Kidney (tissue), 14 donors: ENCODE data around the gene PRKAR1B. TPM values are rescaled to one million over a fixed set of nuclear protein-coding genes. Genes with fewer than 3 reads are reported as not detected.
A peak's percentile ranks its signal among the peaks of the same experiment; 100 is the strongest.

Source experiments
- DNase-seq, 5 donors: peaks; one replicate each; pipeline ENCODE4 v3.0.0-alpha.2; 2013 to 2020
- FAIRE-seq: peaks from 2 replicates; lab custom pipeline; 2012; peaks lifted over from hg19 to GRCh38; lab: Jason Lieb, UNC
- H3K27ac ChIP-seq, 2 donors: one replicate each; pipeline ENCODE4 v1.7.0; 2013; ENCODE audit warnings: low read depth in 2 of 2, low read length in 2 of 2, inconsistent platforms in 1 of 2
- H3K27me3 ChIP-seq: one replicate; pipeline ENCODE4 v1.7.1; 2013; ENCODE audit warnings: low read length, inconsistent platforms; ENCODE audit not compliant: control insufficient read depth, insufficient read depth
- H3K36me3 ChIP-seq, 3 donors: one replicate each; pipeline versions ENCODE4 v1.7.0 to v1.7.1; 2013; ENCODE audit warnings: low read length in 3 of 3, control low read depth in 1 of 3, inconsistent platforms in 1 of 3; ENCODE audit not compliant: insufficient read depth in 3 of 3, control insufficient read depth in 2 of 3
- H3K4me1 ChIP-seq, 3 donors: one replicate each; pipeline versions ENCODE4 v1.7.0 to v1.7.1; 2013; ENCODE audit warnings: low read length in 3 of 3, inconsistent platforms in 1 of 3, low read depth in 1 of 3; ENCODE audit not compliant: control insufficient read depth in 2 of 3, insufficient read depth in 2 of 3
- H3K4me3 ChIP-seq, 3 donors: one replicate each; pipeline versions ENCODE4 v1.7.0 to v1.8.1; 2013; ENCODE audit warnings: low read length in 3 of 3, control low read depth in 1 of 3, inconsistent platforms in 1 of 3
- H3K9ac ChIP-seq, 3 donors: one replicate each; pipeline versions ENCODE4 v1.7.0 to v1.7.1; 2013; ENCODE audit warnings: low read length in 3 of 3, control low read depth in 1 of 3, inconsistent platforms in 1 of 3
- H3K9me3 ChIP-seq, 3 donors: one replicate each; pipeline versions ENCODE4 v1.7.0 to v1.7.1; 2013; ENCODE audit warnings: low read length in 3 of 3, control low read depth in 1 of 3, inconsistent platforms in 1 of 3; ENCODE audit not compliant: control insufficient read depth in 2 of 3, insufficient read depth in 1 of 3
- intact Hi-C: fragments of 100-400 bp; cut with DNase I; formaldehyde crosslinking; loops from one replicate; pipeline ENCODE4 v1.11.1; 2022
- polyA plus RNA-seq: library from polyadenylated mRNA; stranded (reverse); fragments of 350-450 nt; fragmentation: Illumina TruSeq; extraction: RNeasy Lipid Tissue Mini Kit (QIAGEN cat#74804); gene quantifications from one replicate; pipeline ENCODE4 v1.2.3, GENCODE V29; 2014; ENCODE audit warnings: low read depth, low replicate concordance; ENCODE audit not compliant: insufficient read depth
- total RNA-seq: library from RNA; stranded (reverse); fragmentation: NEBNext Ultra II Directional; extraction: Animal tissue kit (Norgen Biotek cat#: 25700); gene quantifications from one replicate; pipeline ENCODE4 v1.2.1, GENCODE V29; 2021
- TF ChIP-seq, protein P1 (sequence below): IDR thresholded peaks from 3 replicates; pipeline ENCODE4 v1.5.1; 2012; ENCODE audit warnings: mild to moderate bottlenecking, moderate library complexity, borderline replicate concordance; ENCODE audit not compliant: insufficient read depth; ENCODE audit errors: extremely low read depth
- donor health status: control.
- donor health status: control.
- donor health status: control.
- donor health status: control.
- donor health status: control.
- donor health status: DM: yes; HTN: yes; CAD: no.
- donor health status: Normal renal cell carcinoma (clear cell type).

PRKAR1B gene
- total and polyA plus RNA-seq, 2 donors from 2014 or later: 15.9 to 21.4 TPM

DNA sequence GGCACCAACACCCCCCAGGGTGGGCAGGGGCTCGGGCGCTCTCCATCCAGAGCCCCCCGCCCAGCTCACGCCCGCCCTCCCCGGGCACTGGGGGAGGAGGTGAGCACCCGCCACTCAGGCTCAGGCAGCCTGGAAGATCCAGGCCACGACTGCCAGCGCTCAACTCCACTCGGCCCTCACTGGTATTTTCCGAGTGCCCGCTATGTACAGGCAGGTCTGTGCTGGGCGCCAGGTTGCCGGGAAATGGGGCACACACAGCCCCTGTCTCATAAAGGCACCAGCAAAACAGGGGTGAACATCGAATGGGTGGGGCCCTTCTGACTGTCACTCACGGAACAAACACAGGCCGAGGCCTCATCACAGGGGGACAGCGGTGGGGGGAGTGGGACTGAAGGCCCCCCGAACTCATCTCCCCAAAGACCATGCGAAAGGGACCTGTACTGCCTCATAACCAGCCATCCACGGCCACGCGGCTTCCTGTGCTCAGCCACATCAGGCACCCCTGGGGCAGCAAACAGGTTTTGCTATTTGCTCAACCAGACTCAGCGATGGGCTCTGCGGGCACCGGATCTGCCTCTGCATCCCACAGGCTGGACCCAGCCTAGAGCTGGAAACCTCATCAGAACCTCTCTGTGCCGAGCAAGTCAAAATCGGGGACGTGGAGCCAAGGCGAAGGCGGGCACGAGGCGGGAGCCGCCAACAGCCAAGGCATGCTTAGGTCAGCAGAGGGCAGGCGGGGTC lies 99.2 kb downstream of the PRKAR1B start:
- Histone ChIP-seq H3K4me3 (no peak overlapping the region), H3K9me3 (peaks cover 0 to 9% (median 0%) of the 10 kb centered on the region in 3 donors), H3K27ac (no peak overlapping the region), H3K27me3 (no peaks in the 10 kb centered on the region), H3K9ac (no peak overlapping the region), H3K4me1 (no peaks in the 10 kb centered on the region), H3K36me3 (no peaks in the 10 kb centered on the region)
- DNase-seq (no peak), FAIRE-seq (no peak)
- intact Hi-C loops: no loop called here
- TF ChIP-seq, protein P1, sequence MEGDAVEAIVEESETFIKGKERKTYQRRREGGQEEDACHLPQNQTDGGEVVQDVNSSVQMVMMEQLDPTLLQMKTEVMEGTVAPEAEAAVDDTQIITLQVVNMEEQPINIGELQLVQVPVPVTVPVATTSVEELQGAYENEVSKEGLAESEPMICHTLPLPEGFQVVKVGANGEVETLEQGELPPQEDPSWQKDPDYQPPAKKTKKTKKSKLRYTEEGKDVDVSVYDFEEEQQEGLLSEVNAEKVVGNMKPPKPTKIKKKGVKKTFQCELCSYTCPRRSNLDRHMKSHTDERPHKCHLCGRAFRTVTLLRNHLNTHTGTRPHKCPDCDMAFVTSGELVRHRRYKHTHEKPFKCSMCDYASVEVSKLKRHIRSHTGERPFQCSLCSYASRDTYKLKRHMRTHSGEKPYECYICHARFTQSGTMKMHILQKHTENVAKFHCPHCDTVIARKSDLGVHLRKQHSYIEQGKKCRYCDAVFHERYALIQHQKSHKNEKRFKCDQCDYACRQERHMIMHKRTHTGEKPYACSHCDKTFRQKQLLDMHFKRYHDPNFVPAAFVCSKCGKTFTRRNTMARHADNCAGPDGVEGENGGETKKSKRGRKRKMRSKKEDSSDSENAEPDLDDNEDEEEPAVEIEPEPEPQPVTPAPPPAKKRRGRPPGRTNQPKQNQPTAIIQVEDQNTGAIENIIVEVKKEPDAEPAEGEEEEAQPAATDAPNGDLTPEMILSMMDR: no peak

- peaks cover 2 to 15% (median 4%) of the 10 kb centered on the region in 3 donors for H3K9me3 ChIP-seq
- H3K4me1 ChIP-seq: no peaks in the 10 kb centered on the region
- no peak overlapping the region for H3K4me3 ChIP-seq
- no peak overlapping the region for H3K9ac ChIP-seq
- no peak overlapping the region for H3K27ac ChIP-seq
- peak in 1 of 5 donors; percentile 14 for DNase-seq
- no peaks in the 10 kb centered on the region for H3K27me3 ChIP-seq
- TF ChIP-seq, protein P1: no peak
- no peak for FAIRE-seq
- intact Hi-C loops: no loop called here
- no peaks in the 10 kb centered on the region for H3K36me3 ChIP-seq
Observed at GRCh38 chr7:625376-625971, 101.6 kb downstream of the PRKAR1B start.

GRCh38 chr7:623464-623863 lies 103.6 kb downstream of the PRKAR1B start:
- no peak for FAIRE-seq

More at GRCh38 chr7:623464-623863, 103.6 kb downstream of the PRKAR1B start:
- Histone ChIP-seq H3K4me1 (no peaks in the 10 kb centered on the region), H3K27ac (no peak overlapping the region), H3K36me3 (no peaks in the 10 kb centered on the region), H3K4me3 (no peak overlapping the region), H3K27me3 (no peaks in the 10 kb centered on the region), H3K9me3 (peaks cover 2 to 15% (median 4%) of the 10 kb centered on the region in 3 donors), H3K9ac (no peak overlapping the region)
- intact Hi-C loops: no loop called here
- DNase-seq: peak in 1 of 5 donors; percentile 11
- TF ChIP-seq, protein P1: no peak
